Glomerular endothelial cell (primary cell): ENCODE data around the gene INO80E. TPM values are rescaled to one million over a fixed set of nuclear protein-coding genes. Genes with fewer than 3 reads are reported as not detected.

Source experiments
- total RNA-seq: library from RNA; depleted of rRNA; stranded (reverse); fragments of >200 nt; gene quantifications from 2 replicates; pipeline ENCODE4 v1.2.3, GENCODE V29; 2015

INO80E gene
- total RNA-seq, 1 donor from 2014 or later = 77.5 TPM

Other genes starting within 250 kb of the INO80E start
- not detected in 2 replicates for gene ZG16, start 218.0 kb upstream of the INO80E start, total RNA-seq
- gene KIF22, start 205.5 kb upstream of the INO80E start, total RNA-seq = 15.5 and 31.6 TPM in 2 replicates
- 98.2 and 145 TPM in 2 replicates for gene MAZ, start 189.7 kb upstream of the INO80E start, total RNA-seq
- 0.41 and 0.44 TPM in 2 replicates for gene PRRT2, start 184.0 kb upstream of the INO80E start, total RNA-seq
- 12.8 and 33.7 TPM in 2 replicates for gene PAGR1, start 180.1 kb upstream of the INO80E start, total RNA-seq
- 238 and 283 TPM in 2 replicates for gene MVP, start 175.8 kb upstream of the INO80E start, total RNA-seq
- 90.4 and 91.4 TPM in 2 replicates for gene CDIPT, start 133.0 kb upstream of the INO80E start, total RNA-seq
- gene SEZ6L2, start 96.7 kb upstream of the INO80E start, total RNA-seq = 6.9 and 9.8 TPM in 2 replicates
- 1.3 and 4.4 TPM in 2 replicates for gene ASPHD1, start 95.8 kb upstream of the INO80E start, total RNA-seq
- gene KCTD13, start 70.0 kb upstream of the INO80E start, total RNA-seq = 23.7 and 36.2 TPM in 2 replicates
- gene TMEM219, start 34.2 kb upstream of the INO80E start, total RNA-seq = 151 and 167 TPM in 2 replicates
- gene TAOK2, start 22.4 kb upstream of the INO80E start, total RNA-seq = 97.8 and 130 TPM in 2 replicates
- gene HIRIP3, start 624 bp upstream of the INO80E start, total RNA-seq = 7.7 and 9.6 TPM in 2 replicates
- 0.06 and 0.10 TPM in 2 replicates for gene DOC2A, start 14.8 kb downstream of the INO80E start, total RNA-seq
- gene C16orf92, start 27.0 kb downstream of the INO80E start, total RNA-seq = not detected in 2 replicates
- gene TLCD3B, start 35.0 kb downstream of the INO80E start, total RNA-seq = 0.82 TPM in 1 of 2 replicates, not detected in the other
- gene ALDOA, start 69.5 kb downstream of the INO80E start, total RNA-seq = 1,069 and 1,121 TPM in 2 replicates
- 117 and 121 TPM in 2 replicates for gene PPP4C, start 79.8 kb downstream of the INO80E start, total RNA-seq
- 0.41 and 0.58 TPM in 2 replicates for gene TBX6, start 95.7 kb downstream of the INO80E start, total RNA-seq
- 26.1 and 52.7 TPM in 2 replicates for gene YPEL3, start 100.0 kb downstream of the INO80E start, total RNA-seq
- gene GDPD3, start 117.3 kb downstream of the INO80E start, total RNA-seq = 0.82 and 5.3 TPM in 2 replicates
- 84.0 and 84.8 TPM in 2 replicates for gene MAPK3, start 127.0 kb downstream of the INO80E start, total RNA-seq
- 1.5 and 3.0 TPM in 2 replicates for gene CORO1A, start 187.4 kb downstream of the INO80E start, total RNA-seq
- gene BOLA2B, start 197.4 kb downstream of the INO80E start, total RNA-seq = 223 and 376 TPM in 2 replicates
- gene SLX1A, start 197.6 kb downstream of the INO80E start, total RNA-seq = 62.4 and 113 TPM in 2 replicates
- gene SULT1A3, start 203.0 kb downstream of the INO80E start, total RNA-seq = 10.2 and 19.4 TPM in 2 replicates